ENCODE results near the gene BABAM1. TPM values are rescaled to one million over a fixed set of nuclear protein-coding genes. Genes with fewer than 3 reads are reported as not detected.

The BABAM1 gene
- total and polyA plus RNA-seq, 9 of the 15 experiments (the other 6 are each of a cell fraction or from before 2014, with no cell fraction given): 14.7 to 160 (median 113) TPM

GRCh38 chr19:17243830-17244617, 23.2 kb upstream of the BABAM1 start (continued):
- no peak for TF ChIP-seq ZNF318 (IDR thresholded peaks at IDR 0.05; ENCODE audit: borderline replicate concordance in 1 of 2, low read depth in 1 of 2)
- no peak for TF ChIP-seq ARNT (IDR thresholded peaks at IDR 0.05)
- TF ChIP-seq ATF2 (CRISPR knock-in tag; IDR thresholded peaks at IDR 0.05): no peak
- no peak for TF ChIP-seq MEF2A (IDR thresholded peaks at IDR 0.05; ENCODE audit: control insufficient read depth, low read depth, low read length)
- TF ChIP-seq SNRNP70 (optimal IDR thresholded peaks at IDR 0.05; ENCODE audit: low read depth, low read length): no peak
- TF ChIP-seq RBM34 (IDR thresholded peaks at IDR 0.05; ENCODE audit: borderline replicate concordance, insufficient read depth, low read length): no peak
- no peak for TF ChIP-seq ZFP30 (CRISPR knock-in tag; IDR thresholded peaks at IDR 0.05; ENCODE audit: borderline replicate concordance)
- TF ChIP-seq ZBTB26 (CRISPR knock-in tag; IDR thresholded peaks at IDR 0.05): no peak
- no peak for TF ChIP-seq ZNF512 (tag; IDR thresholded peaks at IDR 0.05)
- TF ChIP-seq ERF (CRISPR knock-in tag; IDR thresholded peaks at IDR 0.05): no peak
- no peak for TF ChIP-seq NFRKB (IDR thresholded peaks at IDR 0.05; ENCODE audit: low read depth)
- TF ChIP-seq ZFP36 (IDR thresholded peaks at IDR 0.05; ENCODE audit: low read depth, low read length, partially characterized antibody): no peak

Measured in K562 (cell line).